Measurements from ENCODE around the gene ARPC5L. TPM values are rescaled to one million over a fixed set of nuclear protein-coding genes. Genes with fewer than 3 reads are reported as not detected.

ARPC5L gene
- total RNA-seq, result 10 to 100 TPM; 29.5 to 41.9 (median 37.2) TPM
- long read RNA-seq, donor 1, transcript ARPC5L-201 (4 exons, 1,325 nt), result major isoform, 44 of 46 reads
- long read RNA-seq, donor 1, partial matches to known transcripts, result 1 of 46 reads
- long read RNA-seq, donor 1, other reads (novel, unspliced or antisense), result 1 of 46 reads
- long read RNA-seq, donor 2, transcript ARPC5L-201 (4 exons, 1,325 nt), result major isoform, 28 of 36 reads
- long read RNA-seq, donor 2, partial matches to known transcripts, result 6 of 36 reads
- long read RNA-seq, donor 2, other reads (novel, unspliced or antisense), result 2 of 36 reads

GRCh38 chr9:124861342-124862229, at the start of gene ARPC5L, which contains the start of gene RPL35:
Gene ARPC5L, plus strand, starts transcription at chr9:124862130. Its CDS starts 7,161 bp downstream, at chr9:124869291.
Gene RPL35, minus strand, starts transcription at chr9:124861957. Its CDS starts 45 bp downstream, at chr9:124861912.
- Histone ChIP-seq H3K36me3 (ENCODE audit: low read depth) (peaks cover 21% of the 10 kb centered on the region), H3K9me3 (no peaks in the 10 kb centered on the region), H3K4me3 (peak within 1 kb of the TSS; percentile 77), H3K4me1 (ENCODE audit: low read depth) (peaks cover 16% of the 10 kb centered on the region)
- ATAC-seq (peak; percentile 99), DNase-seq (peak; percentile 96 to 97 (median 97))
- intact Hi-C loops (cut with DNase I, micrococcal nuclease), result no loop called here
- no peak for TF ChIP-seq CTCF (IDR thresholded peaks at IDR 0.05)

GRCh38 chr9:124812441-124812876, 49.5 kb upstream of the ARPC5L start:
- Histone ChIP-seq H3K9me3 (no peaks in the 10 kb centered on the region), H3K4me3 (no peak overlapping the region), H3K36me3 (ENCODE audit: low read depth) (no peaks in the 10 kb centered on the region), H3K4me1 (ENCODE audit: low read depth) (no peaks in the 10 kb centered on the region)
- intact Hi-C loops (cut with DNase I, micrococcal nuclease), result no loop called here
- ATAC-seq (peak; percentile 40), DNase-seq (no peak)
- no peak for TF ChIP-seq CTCF (IDR thresholded peaks at IDR 0.05)

- intact Hi-C loops (cut with DNase I, micrococcal nuclease), result no loop called here
- no peak overlapping the region for H3K4me3 ChIP-seq
- H3K9me3 ChIP-seq, result no peaks in the 10 kb centered on the region
- H3K36me3 ChIP-seq (ENCODE audit: low read depth), result no peaks in the 10 kb centered on the region
- no peak for TF ChIP-seq CTCF (IDR thresholded peaks at IDR 0.05)
- ATAC-seq (no peak), DNase-seq (no peak)
- no peaks in the 10 kb centered on the region for H3K4me1 ChIP-seq (ENCODE audit: low read depth)
These were observed 48.9 kb upstream of the ARPC5L start for GRCh38 chr9:124813041-124813440.

- DNase-seq, result no peak
- no peaks in the 10 kb centered on the region for H3K36me3 ChIP-seq (ENCODE audit: low read depth)
- no peak for TF ChIP-seq CTCF (IDR thresholded peaks at IDR 0.05)
- no peaks in the 10 kb centered on the region for H3K9me3 ChIP-seq
- ATAC-seq, result no peak
- no peaks in the 10 kb centered on the region for H3K4me1 ChIP-seq (ENCODE audit: low read depth)
- H3K4me3 ChIP-seq, result no peak overlapping the region
- intact Hi-C loops (cut with DNase I, micrococcal nuclease), result no loop called here
These were observed 48.3 kb upstream of the ARPC5L start for GRCh38 chr9:124813501-124814163.

GRCh38 chr9:124814164-124814535, 47.8 kb upstream of the ARPC5L start:
- intact Hi-C loops (cut with DNase I, micrococcal nuclease), result no loop called here
- TF ChIP-seq CTCF (IDR thresholded peaks at IDR 0.05), result no peak
- H3K4me3 ChIP-seq, result no peak overlapping the region
- ATAC-seq (no peak), DNase-seq (no peak)
- H3K4me1 ChIP-seq (ENCODE audit: low read depth), result no peaks in the 10 kb centered on the region
- H3K36me3 ChIP-seq (ENCODE audit: low read depth), result no peaks in the 10 kb centered on the region
- H3K9me3 ChIP-seq, result no peaks in the 10 kb centered on the region
